Stimulated activated CD4-positive, alpha-beta T cell treated with anti-CD3 and anti-CD28 coated beads, Interleukin-12 subunit alpha, Interleukin-12 subunit beta, amount 100 ng/mL, for 24 hours (primary cell): Measurements from ENCODE around the gene ARMC9.
"Not testable (repeated sequence)": the region's sequence is repeated elsewhere in the genome, so short reads cannot be mapped to it uniquely, and the experiment has no call there.

ENCODE experiments used
- DNase-seq, 2 experiments: peaks; one replicate each; pipeline ENCODE4 v3.0.0-alpha.2; 2020; ENCODE audit warnings: low read depth in 2 of 2

Gene ARMC9, protein sequence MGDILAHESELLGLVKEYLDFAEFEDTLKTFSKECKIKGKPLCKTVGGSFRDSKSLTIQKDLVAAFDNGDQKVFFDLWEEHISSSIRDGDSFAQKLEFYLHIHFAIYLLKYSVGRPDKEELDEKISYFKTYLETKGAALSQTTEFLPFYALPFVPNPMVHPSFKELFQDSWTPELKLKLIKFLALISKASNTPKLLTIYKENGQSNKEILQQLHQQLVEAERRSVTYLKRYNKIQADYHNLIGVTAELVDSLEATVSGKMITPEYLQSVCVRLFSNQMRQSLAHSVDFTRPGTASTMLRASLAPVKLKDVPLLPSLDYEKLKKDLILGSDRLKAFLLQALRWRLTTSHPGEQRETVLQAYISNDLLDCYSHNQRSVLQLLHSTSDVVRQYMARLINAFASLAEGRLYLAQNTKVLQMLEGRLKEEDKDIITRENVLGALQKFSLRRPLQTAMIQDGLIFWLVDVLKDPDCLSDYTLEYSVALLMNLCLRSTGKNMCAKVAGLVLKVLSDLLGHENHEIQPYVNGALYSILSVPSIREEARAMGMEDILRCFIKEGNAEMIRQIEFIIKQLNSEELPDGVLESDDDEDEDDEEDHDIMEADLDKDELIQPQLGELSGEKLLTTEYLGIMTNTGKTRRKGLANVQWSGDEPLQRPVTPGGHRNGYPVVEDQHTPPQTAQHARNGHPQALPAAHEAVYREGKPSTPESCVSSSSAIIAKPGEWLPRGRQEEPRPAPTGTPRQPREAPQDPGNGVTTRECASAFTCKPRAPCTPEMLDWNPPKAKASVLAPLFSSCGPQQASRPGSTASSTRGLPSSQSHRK

DNA sequence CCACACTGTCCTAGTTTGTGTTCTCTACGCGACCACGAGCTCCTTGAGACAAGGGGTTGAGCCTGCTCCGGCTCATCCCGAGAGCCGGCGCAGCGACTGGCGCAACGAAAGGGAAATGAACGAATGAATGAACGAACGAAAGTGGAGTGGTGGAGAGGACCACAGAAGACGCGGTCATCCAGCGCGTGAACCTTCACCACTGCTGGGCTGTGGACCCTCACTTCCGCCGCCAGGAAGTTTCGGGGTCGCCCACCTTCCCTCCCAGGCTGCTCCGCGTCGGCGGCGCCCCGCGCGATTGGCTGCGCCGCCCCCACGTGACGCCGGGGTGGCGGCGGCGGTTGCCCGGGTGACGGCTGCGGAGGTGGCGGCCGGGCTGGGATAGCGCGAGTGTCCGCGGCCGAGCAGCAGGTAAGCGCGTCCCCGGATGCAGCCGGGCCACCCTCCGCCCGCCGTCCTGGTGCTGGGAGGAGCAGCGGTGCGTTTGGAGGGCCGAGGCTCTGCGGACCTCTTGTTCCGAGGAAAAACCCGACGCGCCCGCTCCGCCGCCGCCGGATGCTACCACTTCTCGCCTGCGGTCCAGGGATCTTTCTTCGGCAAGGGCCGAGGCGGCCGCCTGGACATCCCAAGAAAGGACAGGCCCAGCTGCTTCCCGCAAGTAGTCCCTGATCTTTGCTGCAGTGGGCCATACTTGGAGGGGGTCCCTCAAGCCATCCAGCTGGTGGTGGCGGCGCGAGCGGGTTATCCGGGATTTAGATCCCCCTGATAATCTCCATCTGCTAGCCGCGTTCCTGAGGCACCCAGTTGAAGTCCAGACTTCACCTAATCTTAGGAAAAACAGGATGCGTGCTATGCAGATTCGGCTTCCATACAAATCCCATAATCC lies at the start of gene ARMC9:
Gene ARMC9 (plus strand): TSS at position 341 of the 883 bp plus-strand sequence. CDS start 7,608 bp downstream, outside the sequence.
- DNase-seq: peak; percentile 61 to 65

DNA sequence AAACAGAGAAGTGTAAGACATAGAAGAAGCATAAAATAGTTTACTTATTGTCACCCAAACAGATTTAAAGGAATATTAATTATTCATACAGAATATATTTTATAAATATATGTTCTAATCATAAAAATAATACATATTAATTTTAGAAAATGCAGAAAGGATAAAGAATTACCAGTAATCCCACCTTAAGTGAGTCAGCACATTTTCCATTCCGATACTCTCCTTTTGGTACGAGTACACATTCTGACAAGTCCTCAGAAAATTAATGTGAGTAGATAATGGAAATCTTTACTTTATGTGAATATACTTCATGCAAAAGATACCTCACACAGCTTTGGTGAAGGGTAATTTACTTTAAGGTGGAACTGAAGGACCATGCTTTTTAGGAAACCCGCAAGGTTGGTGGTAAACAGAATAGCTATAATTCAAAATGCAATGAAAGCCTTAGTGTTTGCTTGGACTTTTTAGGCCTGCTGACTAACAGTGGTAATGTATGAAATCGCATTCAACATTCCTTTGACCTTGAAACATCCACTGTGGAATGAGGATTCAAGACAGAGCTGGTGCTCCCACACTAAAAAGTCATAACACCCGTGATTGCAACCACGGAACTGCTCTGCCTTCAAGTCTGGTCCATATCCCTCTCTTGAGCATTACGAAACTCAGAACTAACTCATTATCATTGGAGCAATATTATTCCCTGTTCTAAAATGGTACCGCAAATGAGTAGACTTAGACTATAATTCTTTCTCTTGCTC lies 45.5 kb upstream of the ARMC9 start:
- DNase-seq: no peak

DNA sequence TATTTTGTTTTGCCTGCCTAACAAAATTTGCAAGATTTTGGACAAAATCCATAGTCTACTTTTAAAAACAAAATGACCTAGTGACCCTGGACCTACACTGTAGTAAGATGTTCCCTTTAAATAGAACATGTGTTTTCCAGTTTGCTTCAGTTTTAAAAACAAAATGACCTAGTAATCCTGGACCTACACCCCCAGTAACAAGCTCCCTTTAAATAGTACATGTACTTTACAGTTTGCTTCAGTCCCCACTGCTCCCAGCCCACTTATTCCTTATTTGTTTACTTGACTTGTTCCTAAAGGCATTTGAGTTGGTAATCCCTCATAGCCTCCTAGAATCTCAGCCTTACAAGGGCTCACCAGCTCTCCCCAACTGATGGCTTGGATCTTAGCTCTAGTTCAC lies 39.1 kb upstream of the ARMC9 start:
- no peak for DNase-seq

DNA sequence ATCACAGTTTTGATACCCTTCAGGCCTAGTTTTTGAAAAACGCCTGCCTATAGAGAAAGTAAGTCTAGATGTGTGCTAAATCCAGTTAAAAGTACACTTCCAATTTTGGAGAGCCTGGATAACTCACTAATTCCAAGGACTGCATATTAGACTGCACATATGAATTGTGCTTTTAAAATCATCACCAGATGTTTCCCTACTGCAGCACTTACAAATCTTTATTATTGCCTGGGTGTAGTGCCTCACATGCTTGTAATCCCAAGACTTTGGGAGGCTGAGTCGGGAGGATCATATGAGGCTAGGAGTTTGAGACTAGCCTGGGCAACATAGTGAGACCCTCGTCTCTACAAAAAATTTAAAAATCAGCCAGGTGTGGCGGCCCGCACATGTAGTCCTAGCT lies 37.7 kb upstream of the ARMC9 start:
- no peak for DNase-seq

DNA sequence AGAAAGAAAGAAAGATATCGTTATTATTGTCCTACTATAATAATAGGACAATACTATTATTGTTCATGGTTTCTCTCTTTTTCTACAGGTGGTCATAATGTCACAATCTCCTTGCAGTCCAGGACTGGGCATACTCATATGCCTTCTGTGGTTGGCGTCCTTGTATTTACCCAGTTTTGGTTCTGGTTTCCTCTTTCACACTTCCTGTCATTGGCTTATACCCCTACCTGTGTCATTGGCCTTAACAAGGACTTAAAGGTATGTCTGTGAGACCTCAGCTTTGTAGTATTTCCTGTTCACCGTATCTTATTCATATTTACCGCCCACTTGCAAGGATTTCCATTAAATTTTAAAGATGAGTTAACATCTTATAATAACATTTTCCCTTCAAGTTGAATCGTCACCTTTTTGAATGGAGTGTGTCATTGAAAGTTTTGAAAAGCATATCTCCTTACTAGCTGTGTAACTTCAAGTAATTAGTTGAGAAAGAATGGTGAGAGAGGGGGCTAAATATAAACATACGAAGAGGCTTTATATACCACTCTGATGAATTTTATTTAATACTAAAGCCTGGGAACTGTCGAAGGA lies 37.1 kb upstream of the ARMC9 start:
- no peak for DNase-seq

DNA sequence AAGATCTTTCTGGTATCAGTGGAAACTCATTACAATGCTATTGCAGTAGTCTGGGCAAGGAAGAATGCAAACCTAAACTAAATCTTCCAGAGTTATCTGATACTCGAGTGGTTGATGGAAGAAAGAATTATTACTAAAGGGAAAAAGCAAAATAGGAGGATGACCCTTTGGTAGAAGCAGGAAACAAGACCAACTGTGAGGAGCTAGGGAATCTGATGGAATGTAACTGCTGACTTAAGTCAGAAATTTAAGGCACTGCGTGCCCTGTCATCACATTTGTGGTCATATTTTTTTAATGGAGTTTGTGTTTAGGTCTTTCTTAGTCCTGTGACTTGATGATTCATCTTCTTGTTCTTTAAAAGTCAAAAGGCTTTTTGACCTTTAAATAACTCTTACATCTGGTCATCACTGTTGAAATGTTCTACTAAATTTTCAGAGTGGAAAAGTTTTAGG lies 36.5 kb upstream of the ARMC9 start:
- DNase-seq: no peak

DNA sequence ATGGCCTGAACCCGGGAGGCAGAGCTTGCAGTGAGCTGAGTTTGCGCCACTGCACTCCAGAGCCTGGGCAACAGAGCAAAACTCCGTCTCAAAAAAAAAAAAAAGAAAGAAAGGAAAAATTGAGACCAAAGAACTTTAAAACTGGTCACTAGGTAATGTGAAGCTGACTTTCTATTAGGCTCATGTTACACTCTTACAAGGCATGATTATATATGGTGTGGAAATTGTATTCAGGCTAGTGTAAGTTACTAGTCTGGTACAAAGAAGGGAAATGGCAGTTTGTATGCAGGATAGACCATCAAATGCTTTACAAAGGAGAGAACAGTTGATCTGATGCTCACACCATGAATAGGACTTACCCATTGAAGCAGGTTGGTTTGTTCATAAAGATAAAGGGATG lies 35.4 kb upstream of the ARMC9 start:
- no peak for DNase-seq

DNA sequence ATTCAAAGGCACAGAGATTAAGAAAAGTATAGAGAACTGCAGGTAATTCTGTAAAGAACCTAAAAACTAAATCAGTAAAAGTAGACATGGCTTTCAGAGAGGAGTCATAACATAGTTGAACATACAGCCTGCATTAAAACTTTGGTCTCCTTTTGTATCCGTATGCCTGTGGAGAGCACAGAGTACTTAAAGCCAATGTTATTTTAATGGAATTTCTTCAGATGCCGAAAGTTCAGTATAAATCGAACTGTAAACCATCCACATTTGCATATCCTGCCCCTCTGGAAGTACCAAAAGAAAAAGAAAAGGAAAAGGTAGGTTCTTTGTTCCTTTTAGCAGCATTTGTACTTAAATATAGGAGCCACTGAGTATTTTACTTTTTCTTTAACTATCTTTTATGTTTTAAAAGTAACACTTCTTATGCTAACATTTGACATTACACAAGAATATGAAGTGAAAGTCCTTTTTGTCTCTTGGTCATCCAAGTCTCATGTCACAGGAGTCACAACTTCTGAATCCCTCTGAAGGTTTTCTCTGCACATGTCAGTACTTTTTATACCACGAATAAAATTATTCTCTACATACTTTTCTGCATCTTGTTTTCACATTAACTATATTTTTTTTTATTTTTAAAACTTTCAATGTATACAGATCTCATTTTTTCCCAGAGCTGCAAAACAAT lies 34.9 kb upstream of the ARMC9 start:
- no peak for DNase-seq

DNA sequence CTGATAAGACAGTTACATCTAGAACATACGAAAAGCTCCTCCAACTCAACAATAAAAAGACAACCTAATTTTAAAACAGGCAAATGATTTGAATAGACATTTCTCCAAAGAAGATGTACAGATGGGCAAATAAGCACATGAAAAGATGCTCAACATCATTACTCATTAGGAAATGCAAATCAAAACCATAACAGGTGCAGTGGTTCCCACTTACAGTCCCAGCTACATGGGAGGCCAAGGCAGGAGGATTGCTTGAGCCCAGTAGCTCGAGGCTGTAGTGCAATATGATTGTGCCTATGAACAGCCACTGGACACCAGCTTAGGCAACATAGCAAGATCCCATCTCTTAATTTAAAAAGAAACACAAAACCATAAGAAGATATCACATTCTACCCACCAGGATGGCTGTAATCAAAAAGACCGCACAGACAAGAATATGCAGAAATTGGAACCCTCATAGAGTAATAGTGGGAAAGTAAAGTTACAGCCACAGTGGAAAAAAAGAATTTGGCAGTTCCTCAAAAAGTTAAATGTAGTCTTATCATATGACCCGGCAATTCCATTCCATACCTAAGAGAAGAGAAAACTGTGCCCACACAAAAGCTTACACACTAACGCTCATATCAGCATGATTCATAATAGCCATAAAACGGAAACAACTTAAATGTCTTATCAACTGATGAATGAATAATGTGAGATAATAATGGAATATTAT lies 30.5 kb upstream of the ARMC9 start:
- DNase-seq: no peak

DNA sequence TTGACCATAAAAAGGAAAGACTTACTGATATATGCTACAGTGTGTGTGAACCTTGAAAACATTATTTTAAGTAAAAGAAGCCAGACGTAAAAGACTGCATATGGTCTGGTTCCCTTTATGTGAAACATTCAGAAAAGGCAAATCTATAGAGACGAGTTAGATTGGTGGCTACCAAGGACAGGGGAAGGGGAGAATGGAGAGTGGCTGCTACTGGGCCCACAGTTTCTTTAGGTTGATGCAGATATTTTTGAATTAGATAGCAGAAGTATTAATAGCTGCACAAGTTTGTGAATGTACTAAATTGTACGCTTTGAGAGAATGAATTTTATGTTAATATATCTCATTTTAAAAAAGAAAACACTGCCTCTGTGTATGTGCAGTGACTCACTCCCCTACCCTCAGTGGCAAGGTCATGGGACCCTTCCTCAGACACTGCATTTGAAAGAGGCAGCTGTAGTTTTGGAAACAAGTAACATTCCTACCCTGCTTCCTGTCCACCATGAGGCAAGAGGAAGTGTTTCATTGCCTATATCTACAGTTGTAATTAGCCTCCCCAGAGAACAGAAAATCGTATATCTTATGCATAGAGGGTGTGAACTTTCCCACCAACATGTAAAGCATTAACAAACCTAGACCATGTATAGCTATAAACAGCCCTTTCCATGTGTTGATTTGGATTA lies 29.8 kb upstream of the ARMC9 start:
- DNase-seq: no peak

DNA sequence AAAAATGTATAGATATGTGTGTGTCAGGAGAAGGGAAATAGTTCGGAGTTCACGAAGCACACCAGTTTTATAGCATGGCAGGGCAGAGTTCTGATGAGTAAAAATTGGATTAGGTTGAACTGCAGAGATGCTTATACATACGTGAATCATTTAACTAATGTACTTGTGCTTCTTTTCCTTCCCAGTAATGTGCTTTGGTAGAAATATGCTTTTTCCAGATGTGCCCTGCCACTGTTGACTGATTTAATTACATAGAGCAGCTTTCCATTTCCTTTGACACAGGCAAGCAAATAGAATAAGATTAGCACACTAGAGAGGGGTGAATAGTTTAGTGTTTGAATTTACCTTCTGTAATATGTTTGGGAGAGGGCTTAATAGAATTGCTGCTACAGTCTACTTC lies 28.9 kb upstream of the ARMC9 start:
- DNase-seq: no peak

DNA sequence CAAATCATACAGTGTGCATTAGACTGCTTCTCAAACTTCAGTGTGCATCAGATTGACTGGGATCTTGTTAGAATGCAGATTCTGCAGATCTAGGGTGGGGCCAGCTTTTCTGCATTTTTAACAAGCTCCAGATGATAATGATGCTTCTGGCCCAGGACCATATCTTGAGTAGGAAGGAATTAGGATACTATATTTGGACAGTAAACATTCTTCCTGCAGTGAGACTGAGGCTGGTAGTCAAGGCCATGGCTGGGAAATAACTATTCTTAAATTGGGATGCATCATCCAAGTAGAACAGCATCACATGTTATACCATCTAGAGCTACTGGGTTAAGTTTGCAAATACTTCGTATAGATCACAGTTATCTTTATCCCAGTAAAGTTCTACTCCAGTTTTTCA lies 28.4 kb upstream of the ARMC9 start:
- no peak for DNase-seq

DNA sequence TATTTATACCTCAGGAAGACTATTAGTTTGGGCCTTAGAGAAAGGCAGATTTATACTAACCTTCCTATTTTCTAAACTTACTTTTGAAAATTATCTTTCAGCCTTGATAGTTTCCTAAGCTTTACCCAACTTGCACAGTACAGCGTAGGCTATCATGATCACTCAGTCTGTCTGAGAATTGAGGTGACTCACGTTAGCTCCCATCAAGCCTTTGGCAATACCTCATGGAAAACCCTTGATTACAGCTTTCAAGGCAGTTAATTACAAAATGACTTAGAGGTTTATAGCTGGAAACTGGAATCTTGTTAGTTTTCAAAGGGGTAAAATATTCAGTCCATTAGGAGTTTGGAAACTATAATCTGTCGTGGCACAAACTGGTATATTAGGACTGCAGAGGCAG lies 26.4 kb upstream of the ARMC9 start:
- no peak for DNase-seq

DNA sequence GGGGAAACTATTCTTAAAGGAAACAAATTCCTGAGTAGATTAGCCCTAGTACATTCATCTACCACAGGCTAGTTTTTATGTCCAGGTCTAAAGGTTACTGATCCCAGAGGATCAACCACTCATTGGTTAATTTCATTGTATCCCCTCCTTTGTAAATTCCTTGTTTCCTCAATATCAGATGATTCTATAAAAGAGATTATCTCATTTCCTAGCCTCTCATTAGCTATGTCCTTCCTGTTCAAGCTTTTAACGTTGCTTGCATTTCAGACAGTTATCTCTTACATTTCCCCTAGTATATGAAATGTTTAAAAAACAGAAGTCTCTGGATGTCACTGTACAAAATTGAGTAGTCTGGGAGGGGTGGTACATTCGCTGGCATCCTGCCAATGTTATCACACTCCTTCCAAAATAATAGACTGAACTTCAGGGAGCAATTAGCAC lies 24.2 kb upstream of the ARMC9 start:
- no peak for DNase-seq

DNA sequence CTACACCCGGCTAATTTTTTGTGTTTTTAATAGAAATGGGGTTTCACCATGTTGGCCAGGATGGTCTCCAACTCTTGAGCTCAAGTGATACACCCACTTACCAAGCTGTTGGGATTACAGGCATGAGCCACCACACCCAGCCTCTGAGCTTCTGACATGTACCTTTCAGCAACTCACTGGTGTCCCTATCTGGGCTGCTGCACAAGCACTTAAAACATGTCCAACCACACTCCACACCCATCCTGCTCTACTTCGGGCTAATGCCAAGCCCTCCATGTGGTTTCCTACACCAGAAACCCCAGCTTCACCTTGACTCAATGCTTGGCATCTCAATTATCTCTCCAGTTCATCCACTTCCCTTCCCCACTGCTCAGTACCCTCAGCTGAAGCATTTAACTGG lies 22.4 kb upstream of the ARMC9 start:
- no peak for DNase-seq

DNA sequence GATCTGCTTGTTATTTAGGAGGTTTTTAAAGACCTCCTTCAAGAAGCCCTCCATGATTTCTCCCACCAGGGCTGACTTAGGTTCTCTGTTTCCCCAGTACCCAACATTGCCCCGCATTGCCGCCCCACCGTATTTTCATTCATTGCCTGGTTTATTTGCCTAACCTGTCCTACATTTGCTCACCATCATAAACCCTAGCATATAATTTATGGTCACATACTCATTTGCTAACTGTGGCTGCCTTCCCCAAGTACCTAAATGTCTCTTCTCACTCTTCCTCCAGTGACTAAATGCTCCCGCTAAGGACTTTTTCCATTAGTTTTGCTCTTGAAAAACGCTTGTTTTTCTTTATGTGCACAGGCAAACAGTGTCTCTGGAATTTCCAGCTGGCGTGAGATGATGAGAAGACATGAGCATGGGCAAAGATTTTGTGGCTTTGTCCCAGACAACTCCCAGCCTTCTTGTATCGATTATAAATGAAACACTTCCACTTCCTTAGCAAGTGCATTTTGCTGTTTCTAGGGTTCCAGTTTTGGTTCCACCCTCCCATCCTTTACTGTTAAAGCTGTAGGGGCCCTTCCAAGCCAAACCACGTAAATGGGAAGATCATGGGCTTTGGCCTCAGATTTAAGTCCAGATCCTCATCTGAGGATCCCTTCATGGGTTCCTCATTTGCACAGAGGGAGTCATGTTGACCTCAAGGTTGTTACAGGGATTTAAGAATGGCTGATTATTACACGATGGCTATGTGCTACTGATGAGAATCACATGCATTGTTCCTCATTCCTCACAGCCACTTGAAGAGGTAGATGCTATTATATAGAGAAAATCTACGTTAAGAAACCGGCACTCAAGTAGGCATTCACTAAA lies 21.0 kb upstream of the ARMC9 start:
- DNase-seq: no peak

DNA sequence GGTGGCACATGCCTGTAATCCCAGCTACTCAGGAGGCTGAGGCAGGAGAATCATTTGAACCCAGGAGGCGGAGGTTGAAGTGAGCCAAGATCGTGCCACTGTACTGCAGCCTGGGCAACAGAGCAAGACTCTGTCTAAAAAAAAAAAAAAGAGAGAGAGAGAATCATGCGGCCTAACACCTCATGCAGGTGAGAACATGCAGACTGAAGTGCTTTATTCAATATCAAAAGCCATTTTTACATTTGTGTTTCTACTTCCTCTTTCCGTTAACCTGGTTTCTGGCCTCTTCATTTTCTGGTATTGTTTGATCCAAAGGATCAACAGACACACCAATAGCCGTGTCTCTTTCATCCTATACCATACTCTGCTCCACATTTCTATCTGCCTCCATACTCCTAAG lies 19.6 kb upstream of the ARMC9 start:
- not testable (repeated sequence) for DNase-seq
